Activated gamma-delta T cell (primary cell): ENCODE measurements around the gene RDX.

Experiments used
- DNase-seq: peaks from one replicate; lab custom pipeline; 2025; lab: John Stamatoyannopoulos, UW

RDX gene

GRCh38 chr11:110172468-110173065 is 123.8 kb downstream of the RDX start:
- no peak for DNase-seq

GRCh38 chr11:110169738-110170137 is 126.7 kb downstream of the RDX start:
- DNase-seq = no peak

- no peak for DNase-seq
Measured at GRCh38 chr11:110168033-110168803, 128.2 kb downstream of the RDX start.

- DNase-seq = no peak
Measured at GRCh38 chr11:110165039-110165925, 131.1 kb downstream of the RDX start.

- no peak for DNase-seq
Measured at GRCh38 chr11:110162216-110162615, 134.2 kb downstream of the RDX start.

- no peak for DNase-seq
Measured at GRCh38 chr11:110161061-110161460, 135.4 kb downstream of the RDX start.

GRCh38 chr11:110160437-110160836 is 136.0 kb downstream of the RDX start:
- DNase-seq = no peak

- no peak for DNase-seq
Measured at GRCh38 chr11:110160016-110160415, 136.4 kb downstream of the RDX start.

GRCh38 chr11:110159476-110159875 is 136.9 kb downstream of the RDX start:
- DNase-seq = no peak

- DNase-seq = no peak
Measured at GRCh38 chr11:110158317-110159200, 137.9 kb downstream of the RDX start.

GRCh38 chr11:110156503-110156902 is 139.9 kb downstream of the RDX start:
- no peak for DNase-seq

- no peak for DNase-seq
Measured at GRCh38 chr11:110153474-110153873, 142.9 kb downstream of the RDX start.

- DNase-seq = no peak
Measured at GRCh38 chr11:110152199-110152598, 144.2 kb downstream of the RDX start.

- DNase-seq = no peak
Measured at GRCh38 chr11:110148775-110149744, 147.4 kb downstream of the RDX start.

GRCh38 chr11:110147962-110148709 is 148.3 kb downstream of the RDX start:
- DNase-seq = no peak

GRCh38 chr11:110141812-110142211 is 154.6 kb downstream of the RDX start:
- DNase-seq = no peak

GRCh38 chr11:110134110-110134509 is 162.3 kb downstream of the RDX start:
- DNase-seq = no peak

- DNase-seq = no peak
Measured at GRCh38 chr11:110133160-110133559, 163.3 kb downstream of the RDX start.

GRCh38 chr11:110131386-110132123 is 164.9 kb downstream of the RDX start:
- DNase-seq = no peak
